ENCODE results near the gene TRIM38. TPM values are rescaled to one million over a fixed set of nuclear protein-coding genes. Genes with fewer than 3 reads are reported as not detected.

The TRIM38 gene
- total and polyA plus RNA-seq, 4 donors = 7.2 to 18.0 (median 10.1) TPM

DNA sequence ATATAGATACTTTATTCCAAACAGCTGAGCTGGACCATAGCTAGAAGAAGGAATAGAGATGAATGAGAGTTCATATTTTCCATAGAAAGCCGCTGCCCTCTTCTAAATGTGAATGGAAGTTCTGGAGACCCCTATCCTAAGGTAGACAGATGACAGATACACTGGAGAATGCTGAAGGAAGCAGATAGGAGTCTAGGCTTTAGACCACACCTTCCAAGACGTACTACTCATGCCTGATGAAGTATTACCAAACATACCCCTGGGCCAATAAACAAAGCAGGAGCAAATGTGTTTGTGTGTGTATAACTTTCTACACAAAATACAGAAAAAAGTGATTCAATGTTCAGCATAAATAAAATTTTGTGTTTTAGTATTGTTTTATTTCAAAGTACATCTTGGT is 23.0 kb upstream of the TRIM38 start:
- WGBS, 2 donors = 76 to 78% methylated on average over 2 of the region's 2 CpGs
- Histone ChIP-seq H3K27ac (ENCODE audit: low read depth in 1 of 2, low read length in 1 of 2) (no peak overlapping the region), H3K9ac (ENCODE audit: insufficient read depth in 1 of 2, low read length in 2 of 2) (no peak overlapping the region), H3K36me3 (ENCODE audit: control insufficient read depth in 4 of 4, insufficient read depth in 4 of 4, low read length in 4 of 4) (no peaks in the 10 kb centered on the region), H3K4me1 (ENCODE audit: control insufficient read depth in 5 of 5, insufficient read depth in 5 of 5, low read length in 5 of 5) (no peaks in the 10 kb centered on the region), H3K27me3 (ENCODE audit: control insufficient read depth in 3 of 3, insufficient read depth in 3 of 3, low read length in 2 of 3) (peaks cover 0 to 3% (median 0%) of the 10 kb centered on the region in 3 donors), H3K9me3 (ENCODE audit: control insufficient read depth in 4 of 4, insufficient read depth in 3 of 4, low read length in 3 of 4) (no peaks in the 10 kb centered on the region), H3K4me3 (no peak overlapping the region)
- TF ChIP-seq, protein P1, sequence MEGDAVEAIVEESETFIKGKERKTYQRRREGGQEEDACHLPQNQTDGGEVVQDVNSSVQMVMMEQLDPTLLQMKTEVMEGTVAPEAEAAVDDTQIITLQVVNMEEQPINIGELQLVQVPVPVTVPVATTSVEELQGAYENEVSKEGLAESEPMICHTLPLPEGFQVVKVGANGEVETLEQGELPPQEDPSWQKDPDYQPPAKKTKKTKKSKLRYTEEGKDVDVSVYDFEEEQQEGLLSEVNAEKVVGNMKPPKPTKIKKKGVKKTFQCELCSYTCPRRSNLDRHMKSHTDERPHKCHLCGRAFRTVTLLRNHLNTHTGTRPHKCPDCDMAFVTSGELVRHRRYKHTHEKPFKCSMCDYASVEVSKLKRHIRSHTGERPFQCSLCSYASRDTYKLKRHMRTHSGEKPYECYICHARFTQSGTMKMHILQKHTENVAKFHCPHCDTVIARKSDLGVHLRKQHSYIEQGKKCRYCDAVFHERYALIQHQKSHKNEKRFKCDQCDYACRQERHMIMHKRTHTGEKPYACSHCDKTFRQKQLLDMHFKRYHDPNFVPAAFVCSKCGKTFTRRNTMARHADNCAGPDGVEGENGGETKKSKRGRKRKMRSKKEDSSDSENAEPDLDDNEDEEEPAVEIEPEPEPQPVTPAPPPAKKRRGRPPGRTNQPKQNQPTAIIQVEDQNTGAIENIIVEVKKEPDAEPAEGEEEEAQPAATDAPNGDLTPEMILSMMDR (IDR thresholded peaks at IDR 0.05; ENCODE audit: control extremely low read depth, extremely low read depth) = no peak
- ATAC-seq (ENCODE audit: insufficient read depth, low FRiP score) (no peak), DNase-seq (no peak)

GRCh38 chr6:25942561-25943147 is 19.9 kb upstream of the TRIM38 start:
- Histone ChIP-seq H3K27ac (ENCODE audit: low read depth in 1 of 2, low read length in 1 of 2) (no peak overlapping the region), H3K4me1 (ENCODE audit: control insufficient read depth in 5 of 5, insufficient read depth in 5 of 5, low read length in 5 of 5) (no peaks in the 10 kb centered on the region), H3K9me3 (ENCODE audit: control insufficient read depth in 4 of 4, insufficient read depth in 3 of 4, low read length in 3 of 4) (no peaks in the 10 kb centered on the region), H3K9ac (ENCODE audit: insufficient read depth in 1 of 2, low read length in 2 of 2) (no peak overlapping the region), H3K27me3 (ENCODE audit: control insufficient read depth in 3 of 3, insufficient read depth in 3 of 3, low read length in 2 of 3) (no peaks in the 10 kb centered on the region), H3K36me3 (ENCODE audit: control insufficient read depth in 4 of 4, insufficient read depth in 4 of 4, low read length in 4 of 4) (no peaks in the 10 kb centered on the region), H3K4me3 (no peak overlapping the region)
- ATAC-seq (ENCODE audit: insufficient read depth, low FRiP score) (no peak), DNase-seq (peak in 2 of 3 donors; percentile 58 to 65)
- TF ChIP-seq, protein P1 (IDR thresholded peaks at IDR 0.05; ENCODE audit: control extremely low read depth, extremely low read depth) = peak; percentile 9
- 44 to 50% methylated on average over 3 of the region's 3 CpGs for WGBS, 2 donors

DNA sequence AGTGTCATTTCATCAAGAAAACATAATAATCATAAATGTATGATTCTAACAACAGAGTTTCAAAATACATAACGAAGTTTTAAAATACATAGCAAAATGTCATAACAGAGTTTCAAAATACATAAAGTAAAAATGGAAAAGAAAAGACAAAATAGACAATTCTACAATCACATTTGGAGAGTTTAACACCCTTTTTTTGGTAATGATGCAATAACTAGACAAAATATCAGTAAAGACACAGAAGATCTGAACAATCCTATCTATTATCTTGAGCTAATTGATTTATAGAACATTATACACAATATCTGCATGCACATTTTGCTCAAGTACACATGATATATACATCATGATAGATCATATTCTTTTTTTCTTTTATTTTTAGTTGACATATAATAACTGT is 18.7 kb upstream of the TRIM38 start:
- Histone ChIP-seq H3K9me3 (ENCODE audit: control insufficient read depth in 4 of 4, insufficient read depth in 3 of 4, low read length in 3 of 4) (no peaks in the 10 kb centered on the region), H3K27me3 (ENCODE audit: control insufficient read depth in 3 of 3, insufficient read depth in 3 of 3, low read length in 2 of 3) (no peaks in the 10 kb centered on the region), H3K27ac (ENCODE audit: low read depth in 1 of 2, low read length in 1 of 2) (no peak overlapping the region), H3K4me3 (no peak overlapping the region), H3K4me1 (ENCODE audit: control insufficient read depth in 5 of 5, insufficient read depth in 5 of 5, low read length in 5 of 5) (no peaks in the 10 kb centered on the region), H3K9ac (ENCODE audit: insufficient read depth in 1 of 2, low read length in 2 of 2) (no peak overlapping the region), H3K36me3 (ENCODE audit: control insufficient read depth in 4 of 4, insufficient read depth in 4 of 4, low read length in 4 of 4) (no peaks in the 10 kb centered on the region)
- ATAC-seq (ENCODE audit: insufficient read depth, low FRiP score) (no peak), DNase-seq (no peak)
- TF ChIP-seq, protein P1 (IDR thresholded peaks at IDR 0.05; ENCODE audit: control extremely low read depth, extremely low read depth) = no peak
- WGBS, 2 donors = 93 to 95% methylated on average over 1 of the region's 1 CpG
